Panc1 (cell line): ENCODE data around the gene TRH. TPM values are rescaled to one million over a fixed set of nuclear protein-coding genes. Genes with fewer than 3 reads are reported as not detected.

ENCODE experiments used
- total RNA-seq: library from RNA; stranded (reverse); gene quantifications from one replicate; pipeline ENCODE4 v1.2.1, GENCODE V29; 2021; ENCODE audit not compliant: unreplicated experiment

The TRH gene
- total RNA-seq, 1 experiment from 2014 or later: not detected

Other genes with a start within 250 kb of the TRH start
- gene TMCC1, start 81.0 kb upstream of the TRH start, total RNA-seq: 33.2 TPM
- gene ALG1L2, start 107.1 kb downstream of the TRH start, total RNA-seq: 0.33 TPM